AG08396 (cell line): ENCODE measurements around the gene ALKAL2.
A peak's percentile ranks its signal among the peaks of the same experiment; 100 is the strongest.

ENCODE experiments used
- DNase-seq: peaks from one replicate; pipeline ENCODE4 v3.0.0; 2012; ENCODE audit warnings: low spot score, mixed read lengths

ALKAL2 gene

DNA sequence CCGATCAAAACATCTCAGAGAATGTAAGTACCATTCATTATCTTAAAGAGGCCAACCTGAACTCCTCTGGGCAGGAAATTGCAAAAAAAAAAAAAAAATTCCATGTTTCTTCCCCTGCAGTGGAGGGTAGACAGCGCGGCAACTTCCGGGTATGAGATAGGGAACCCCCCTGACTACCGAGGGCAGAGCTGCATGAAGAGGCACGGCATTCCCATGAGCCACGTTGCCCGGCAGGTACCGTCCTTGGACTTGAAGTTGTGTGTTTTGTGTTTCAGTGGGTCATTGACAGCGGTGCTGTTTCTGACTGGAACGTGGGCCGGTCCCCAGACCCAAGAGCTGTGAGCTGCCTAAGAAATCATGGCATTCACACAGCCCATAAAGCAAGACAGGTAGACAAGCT, 16.0 kb downstream of the ALKAL2 start:
- no peak for DNase-seq

DNA sequence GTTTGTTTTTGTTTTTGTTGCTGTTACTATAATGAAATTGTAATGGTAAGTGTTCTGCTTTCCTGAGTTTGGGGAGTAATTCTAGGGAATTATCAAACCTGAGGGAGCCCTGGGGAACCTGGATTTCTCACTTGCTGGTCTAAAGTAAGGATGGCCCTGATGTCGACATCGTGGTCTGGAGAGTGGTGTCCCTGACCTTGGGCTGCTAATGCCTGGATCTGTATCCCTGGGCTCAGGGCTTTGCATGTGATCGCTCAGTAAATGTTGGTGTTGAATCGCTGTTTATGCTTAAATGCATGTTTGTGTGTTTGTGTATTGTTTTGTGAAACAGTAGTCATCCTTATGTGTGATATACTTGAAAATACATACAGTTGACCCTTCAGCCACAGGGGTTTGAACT, 17.0 kb downstream of the ALKAL2 start:
- DNase-seq = no peak

DNA sequence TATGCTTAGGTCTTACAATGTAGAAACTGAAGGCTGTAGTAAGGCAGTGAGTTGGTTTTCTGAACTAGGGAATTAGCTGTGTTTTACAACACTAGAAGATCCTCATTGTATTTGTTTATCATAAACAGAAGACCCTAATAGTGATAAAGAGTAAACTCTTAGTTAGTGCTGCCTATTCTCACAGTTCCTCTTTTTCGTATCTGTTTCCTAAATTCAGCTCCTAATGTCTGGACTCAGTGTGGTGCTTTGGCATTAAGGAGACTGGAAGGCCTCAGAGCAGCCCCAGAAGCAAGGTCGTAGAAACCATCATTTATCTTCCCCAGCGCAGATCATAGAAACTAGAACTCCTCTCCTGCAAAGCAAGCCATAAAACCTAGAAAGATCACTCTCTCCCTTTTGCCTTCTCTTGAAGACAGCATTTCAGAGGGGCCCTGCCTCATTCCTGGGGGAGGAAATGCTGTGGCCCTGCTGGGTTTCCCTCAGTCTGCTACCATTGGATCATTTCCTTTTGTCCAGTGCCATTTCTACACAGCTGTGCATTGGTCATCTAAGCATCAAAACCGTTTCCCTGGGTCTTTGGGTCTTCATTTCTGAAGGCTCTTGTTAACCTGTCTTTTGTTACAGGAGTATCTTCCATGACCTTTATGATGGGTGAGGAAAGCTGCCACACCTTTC, 18.4 kb downstream of the ALKAL2 start:
- DNase-seq = no peak

DNA sequence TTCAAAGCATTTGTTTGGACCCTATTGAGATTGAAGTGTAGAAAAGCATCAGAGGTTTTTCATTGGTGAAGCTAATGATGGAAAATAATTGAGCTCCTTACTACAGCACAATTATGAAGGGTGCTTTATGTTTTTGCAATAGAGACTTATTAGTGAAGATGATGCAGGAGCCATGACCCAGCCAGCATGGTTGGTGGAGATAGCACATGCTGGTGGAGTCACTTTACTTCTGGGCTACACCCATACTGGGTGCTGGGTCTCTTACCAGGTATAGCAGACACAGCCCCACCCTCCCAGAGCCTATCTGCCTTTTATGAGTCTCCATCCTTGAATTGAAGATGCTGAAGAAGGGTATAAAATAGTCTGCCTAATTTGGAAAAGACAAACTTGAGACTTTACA, 19.6 kb downstream of the ALKAL2 start:
- no peak for DNase-seq

DNA sequence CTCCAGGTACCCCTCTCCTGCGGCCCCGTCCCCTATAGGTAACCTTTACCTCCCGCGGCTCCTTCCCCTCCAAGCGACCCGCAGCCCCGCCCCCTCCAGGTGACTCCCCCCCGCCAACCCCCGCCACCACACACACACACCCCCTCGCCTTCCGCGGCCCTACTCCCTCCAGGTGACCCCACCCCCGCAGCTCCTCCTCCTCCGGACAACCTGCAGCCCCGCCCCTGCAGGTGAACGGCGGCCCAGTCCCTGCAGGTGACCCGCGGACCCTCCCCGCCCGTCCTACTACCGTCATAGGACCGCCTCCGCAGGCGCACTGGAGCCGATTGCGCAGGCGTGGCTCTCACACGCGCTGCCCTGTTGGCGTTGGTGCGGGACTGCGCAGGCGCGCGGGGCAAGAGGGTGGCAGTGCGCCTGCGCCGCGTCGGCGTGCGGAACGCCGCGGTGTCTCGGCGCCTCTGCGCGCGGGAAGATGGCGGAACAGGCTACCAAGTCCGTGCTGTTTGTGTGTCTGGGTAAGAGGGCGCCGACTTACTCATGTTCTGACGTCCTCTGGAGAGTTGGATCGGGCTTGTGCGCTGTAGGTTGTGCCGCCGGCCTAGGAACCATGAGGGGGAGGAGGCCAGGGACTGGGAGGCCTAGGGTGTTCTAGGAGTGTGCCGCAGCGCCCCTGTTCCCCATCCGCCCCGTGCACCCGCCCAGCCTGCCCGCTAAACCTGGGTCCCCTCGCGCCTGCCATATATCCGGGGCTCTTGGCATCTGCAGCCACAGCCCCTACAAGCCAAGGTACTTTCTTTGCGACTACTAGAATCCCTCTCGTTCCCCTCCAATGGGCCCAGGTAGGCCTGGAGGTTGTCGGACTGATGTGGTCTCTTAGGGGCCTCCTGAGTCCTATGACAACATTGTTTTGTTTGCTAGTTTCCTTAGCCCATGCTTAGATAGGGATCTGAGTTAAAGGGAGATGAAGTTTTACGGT, 23.1 kb downstream of the ALKAL2 start, which contains the start of gene ACP1:
ACP1 (plus strand) TSS at position 455 of the 976 bp plus-strand sequence; CDS start at position 473, 18 bp downstream.
- peak; percentile 99 for DNase-seq

DNA sequence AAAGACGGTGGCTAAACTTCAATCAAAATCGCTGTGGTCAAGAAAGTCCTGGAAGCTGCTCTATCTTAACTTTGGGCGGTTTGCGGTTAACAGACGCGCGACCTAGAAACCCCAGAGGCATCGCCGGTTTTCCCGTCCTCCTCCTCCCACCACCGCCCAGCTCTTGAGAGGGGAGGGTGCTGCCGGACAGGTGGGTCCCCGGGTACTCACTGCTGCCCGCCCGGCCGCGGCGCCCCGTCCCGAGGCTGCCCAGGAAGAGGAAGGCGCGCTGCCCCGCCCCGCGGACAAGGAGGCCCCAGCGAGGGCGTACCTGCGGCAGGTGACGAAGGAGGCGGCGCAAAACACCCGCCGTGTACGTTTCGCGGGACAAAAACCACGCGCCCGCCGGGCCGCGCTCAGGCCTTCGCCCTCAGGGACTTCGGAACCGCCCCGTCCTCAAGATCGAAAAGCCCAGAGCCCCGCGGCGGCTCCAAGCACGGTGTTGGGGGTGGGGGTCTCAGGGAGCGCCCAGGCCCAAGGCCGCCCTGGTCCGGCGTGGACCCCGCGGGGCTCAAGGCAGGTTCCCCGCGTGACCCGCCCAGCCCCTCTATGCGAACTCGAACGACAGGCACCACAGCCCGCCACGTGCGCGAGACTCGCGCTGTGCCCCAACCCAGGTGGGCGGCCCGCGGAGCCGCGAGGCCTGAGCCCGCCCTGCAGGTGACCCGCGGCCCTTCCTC, 24.0 kb downstream of the ALKAL2 start, which contains the start of gene SH3YL1:
SH3YL1 (minus strand) TSS at position 259 of the 719 bp plus-strand sequence; CDS start at position 211, 48 bp downstream.
- DNase-seq = peak; percentile 35

DNA sequence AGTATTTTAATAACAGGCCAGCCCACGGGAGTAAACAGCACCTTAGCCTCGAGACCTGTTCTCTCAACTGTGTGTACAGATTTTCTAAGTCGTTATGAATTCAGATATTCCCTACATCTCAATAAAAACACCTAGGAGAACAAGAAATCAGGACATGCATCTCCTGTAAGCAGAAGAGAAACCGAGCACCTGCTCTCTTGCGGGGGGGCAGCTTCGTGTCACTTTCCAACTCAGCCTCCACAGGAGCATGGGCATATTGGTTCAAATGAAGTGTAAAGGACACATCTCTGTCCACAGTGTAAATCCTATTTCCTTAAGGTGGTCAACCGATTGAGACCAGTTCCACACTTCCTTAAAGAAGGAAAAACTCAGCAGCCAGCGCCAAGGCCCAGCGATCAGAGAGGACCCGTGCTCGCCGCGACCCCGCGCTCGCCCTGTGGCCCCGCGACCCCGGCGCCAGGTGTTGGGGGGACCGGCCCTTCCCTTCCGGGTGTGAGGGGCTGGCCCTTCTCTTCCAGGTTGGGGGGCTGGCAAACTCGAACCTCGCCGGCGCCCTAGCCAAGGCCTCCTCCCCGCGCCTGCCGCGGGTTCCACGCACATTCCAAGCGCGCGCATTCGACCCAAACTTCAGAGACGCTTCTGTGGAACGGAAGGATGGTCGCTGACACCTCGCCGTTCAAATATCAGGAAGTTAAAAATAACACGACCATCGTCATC, 24.7 kb downstream of the ALKAL2 start:
- DNase-seq = no peak

DNA sequence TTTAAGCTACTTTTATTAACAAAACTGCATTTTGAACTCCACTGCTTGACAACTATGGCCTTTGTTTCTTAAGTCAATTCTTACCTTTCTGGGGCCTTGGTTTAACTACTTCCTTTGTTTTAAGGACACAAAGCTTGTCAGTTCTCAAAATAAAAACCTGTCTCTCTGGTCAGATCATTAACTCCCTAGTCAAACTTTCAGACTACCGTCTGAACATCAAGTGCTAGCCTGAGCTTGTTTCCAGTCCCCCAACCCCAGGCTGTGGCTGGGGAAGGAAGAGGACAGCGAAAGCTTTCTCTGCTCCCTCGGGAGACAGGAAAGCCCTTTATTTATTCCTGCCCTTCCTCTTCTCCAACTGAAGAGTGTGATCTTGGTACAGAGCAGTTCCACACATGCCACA, 25.8 kb downstream of the ALKAL2 start:
- no peak for DNase-seq

DNA sequence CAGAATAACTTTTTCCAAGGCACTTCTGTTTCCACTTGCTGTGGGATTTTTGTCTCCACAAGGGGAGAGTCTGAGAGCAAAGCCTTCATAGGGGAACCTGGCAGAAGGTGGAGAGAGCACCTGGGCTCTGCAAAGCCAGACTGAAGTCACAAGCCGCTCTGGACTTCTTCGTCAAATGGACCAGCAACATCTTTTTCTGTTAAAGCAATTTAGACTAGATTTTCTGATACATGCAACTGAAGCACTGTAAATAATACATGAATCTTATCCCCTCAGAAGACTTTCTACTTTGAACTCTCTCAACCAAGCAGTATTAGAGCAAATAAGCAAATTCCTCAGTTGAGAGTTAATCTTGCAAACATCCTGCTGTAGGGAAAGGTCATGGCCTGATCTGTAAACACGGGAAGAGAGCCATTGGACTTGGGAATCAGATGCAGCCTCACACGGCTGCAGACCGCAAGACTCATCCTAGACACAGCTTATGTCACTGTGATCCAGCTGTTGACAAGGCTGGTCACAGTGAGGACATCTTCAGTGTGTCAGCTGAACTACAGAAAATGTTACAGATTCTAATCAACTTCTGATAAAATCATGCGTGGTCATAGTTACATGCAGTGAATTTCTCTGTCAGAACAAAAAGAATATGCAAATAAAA, 27.3 kb downstream of the ALKAL2 start:
- DNase-seq = peak; percentile 61

DNA sequence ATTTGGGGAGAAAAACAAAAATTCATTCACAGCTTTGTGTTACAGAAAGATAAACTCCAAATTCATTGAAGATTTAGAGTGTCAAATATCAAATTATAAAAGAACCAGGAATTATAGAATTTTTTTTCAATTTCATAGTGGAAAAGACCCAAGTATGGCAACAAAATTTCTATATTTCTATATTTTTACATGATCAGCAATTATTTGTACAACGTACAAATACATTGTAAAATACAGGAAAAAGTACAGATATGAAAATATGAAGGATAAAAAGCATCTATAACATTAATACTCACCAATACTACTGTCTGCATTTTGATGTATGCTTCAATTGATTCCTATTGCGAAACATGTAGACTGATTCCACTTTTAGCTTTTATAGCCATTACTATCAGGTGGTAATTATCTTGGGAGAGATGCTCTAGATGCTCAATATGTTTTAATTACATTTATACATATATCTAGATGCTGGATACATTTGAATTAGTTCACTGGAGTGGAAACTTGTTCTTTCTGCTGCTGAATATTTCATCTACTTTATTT, 28.0 kb downstream of the ALKAL2 start:
- no peak for DNase-seq

DNA sequence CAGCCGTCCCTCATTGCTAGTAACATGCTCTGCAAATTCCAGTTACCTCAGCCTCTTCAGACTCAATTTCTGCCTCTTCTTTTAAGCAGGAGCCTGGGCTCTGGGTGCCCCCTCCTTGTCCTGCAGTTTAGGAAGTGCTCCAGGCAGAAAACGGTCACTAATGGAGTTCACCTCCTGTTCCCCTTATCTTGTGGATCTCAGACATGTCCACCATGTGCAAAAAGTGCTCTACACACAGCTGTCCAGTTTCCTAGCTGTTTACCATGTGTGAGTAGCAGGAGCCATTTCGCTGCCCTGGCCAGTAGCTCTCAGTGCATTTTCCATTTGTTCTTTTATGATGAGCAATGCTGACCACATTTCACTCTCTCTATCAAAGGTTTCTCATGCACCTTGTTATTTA, 29.0 kb downstream of the ALKAL2 start:
- no peak for DNase-seq

DNA sequence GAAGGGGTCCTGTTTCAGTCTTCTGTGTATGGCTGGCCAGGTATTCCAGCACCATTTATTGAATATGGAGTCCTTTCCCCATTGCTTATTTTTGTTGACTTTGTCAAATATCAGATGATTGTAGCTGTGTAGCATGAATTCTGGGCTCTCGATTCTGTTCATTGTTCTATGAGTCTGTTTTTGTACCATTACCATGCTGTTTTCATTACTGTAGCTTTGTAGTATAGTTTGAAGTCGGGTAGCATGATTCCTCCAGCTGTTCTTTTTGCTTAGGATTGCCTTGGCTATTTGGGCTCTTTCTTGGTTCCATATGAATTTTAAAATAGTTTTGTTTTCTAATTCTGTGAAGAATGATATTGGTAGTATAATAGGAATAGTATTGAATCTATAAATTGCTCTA, 30.0 kb downstream of the ALKAL2 start:
- DNase-seq = no peak

DNA sequence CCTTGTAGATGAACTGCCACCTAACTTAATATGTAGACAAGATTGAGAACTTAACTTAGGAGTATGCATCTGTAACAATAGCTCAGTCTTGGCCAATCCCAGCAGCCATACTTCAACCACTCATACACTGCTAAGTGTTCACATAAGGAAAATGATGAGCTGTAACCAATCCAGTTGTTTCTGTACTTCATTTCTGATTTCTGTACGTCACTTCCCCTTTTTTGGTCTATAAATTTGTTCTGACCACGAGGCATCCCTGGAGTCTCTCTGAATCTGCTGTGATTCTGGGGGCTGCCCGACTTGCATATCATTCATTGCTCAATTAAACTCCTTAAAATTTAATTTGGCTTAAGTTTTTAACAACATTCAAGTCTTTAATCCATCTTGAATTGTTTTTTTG, 30.5 kb downstream of the ALKAL2 start:
- DNase-seq = no peak

DNA sequence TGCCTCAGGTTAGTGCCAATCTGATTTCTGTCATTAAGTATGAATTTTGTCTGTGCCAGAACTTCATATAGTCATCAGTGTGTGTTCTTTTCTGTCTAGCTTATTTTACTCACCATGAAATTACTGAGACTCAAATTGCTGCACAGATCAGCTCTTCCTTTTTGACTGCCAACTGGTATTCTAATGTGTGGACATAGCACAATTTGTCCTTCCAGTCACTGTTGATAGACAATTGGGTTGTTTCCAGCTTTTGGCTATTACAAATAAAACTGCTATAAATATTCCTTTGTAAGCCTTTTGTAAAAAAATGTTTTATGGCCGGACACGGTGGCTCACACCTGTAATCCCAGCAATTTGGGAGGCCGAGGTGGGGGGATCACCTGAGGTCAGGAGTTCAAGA, 31.8 kb downstream of the ALKAL2 start:
- no peak for DNase-seq

DNA sequence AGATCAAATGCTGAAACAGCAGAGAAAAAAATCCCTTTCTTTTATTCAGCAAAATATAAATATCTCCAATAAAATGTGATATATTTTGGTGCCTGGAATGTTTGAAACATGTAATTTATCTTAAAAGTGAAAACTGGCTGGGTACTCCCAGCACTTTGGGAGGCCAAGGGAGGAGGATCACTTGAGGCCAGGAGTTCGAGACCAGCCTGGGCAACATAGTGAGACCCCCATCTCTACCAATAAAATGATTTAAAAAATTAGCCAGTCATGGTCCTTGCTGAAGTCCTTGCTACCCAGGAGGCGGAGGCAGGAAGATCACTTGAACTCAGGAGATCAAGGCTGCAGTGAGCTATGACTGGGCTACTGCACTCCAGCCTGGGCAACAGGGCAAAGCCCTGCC, 32.7 kb downstream of the ALKAL2 start:
- no peak for DNase-seq

DNA sequence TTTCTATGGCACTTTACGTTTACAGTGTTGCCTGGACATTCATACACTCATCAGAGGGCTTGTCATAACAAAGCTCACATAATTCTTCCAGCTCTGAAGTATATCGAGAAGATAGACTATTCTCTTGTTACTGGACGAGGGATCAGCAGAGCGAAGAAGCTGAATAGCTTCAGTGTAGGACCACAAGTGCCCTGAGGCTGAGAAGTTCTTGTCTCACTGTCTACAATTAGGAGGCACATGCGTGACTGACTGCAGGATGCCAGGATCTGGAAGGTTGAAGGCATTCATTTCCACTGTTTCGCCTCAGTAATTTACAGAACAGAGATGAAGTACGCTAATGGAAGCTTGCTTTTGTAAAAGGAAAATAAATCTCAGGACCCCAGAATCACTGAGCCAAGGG, 33.6 kb downstream of the ALKAL2 start:
- no peak for DNase-seq

DNA sequence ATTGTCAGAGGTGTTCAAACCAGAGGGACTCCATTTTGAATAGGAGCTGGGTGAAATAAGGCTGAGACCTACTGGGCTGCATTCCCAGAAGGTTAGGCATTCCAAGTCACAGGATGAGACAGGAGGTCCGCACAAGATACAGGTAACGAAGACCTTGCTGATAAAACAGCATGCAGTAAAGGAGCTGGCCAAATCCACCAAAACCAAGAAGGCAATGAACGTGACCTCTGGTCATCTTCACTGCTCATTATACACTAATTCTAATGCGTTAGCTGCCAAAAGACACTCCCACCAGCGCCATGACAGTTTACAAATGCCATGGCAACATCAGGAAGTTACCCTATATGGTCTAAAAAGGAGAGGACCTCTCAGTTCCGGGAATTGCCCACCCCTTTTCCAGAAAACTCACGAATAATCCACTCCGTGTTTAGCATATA, 34.7 kb downstream of the ALKAL2 start:
- no peak for DNase-seq

DNA sequence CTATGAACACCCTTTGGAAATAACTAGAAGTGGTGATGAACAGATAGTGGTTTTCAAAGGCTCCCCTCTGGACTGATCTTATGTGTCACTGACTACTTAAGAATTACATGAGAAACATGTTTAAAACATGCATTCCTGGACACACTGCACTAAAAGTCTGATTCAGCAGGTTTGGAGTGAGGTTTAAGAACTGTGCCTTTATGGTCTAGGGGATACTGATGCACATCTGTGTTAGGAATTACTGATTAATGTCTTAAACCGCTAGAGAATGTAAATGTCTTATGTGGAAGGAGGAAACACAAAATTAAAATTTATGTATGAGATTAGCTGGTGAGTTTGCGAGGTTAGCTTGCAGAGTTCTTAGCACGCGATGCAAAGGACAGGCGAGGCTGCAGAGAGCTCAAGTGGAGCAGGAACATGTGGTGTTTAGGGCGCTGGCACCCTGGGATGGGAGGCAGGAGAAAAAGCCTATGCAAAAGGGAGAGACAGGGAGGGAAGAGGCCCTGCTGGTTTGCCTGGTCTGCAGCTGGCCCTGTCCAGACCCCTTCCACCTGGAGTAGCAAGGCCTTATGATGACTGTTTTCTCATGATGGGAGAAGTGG, 35.8 kb downstream of the ALKAL2 start:
- no peak for DNase-seq

DNA sequence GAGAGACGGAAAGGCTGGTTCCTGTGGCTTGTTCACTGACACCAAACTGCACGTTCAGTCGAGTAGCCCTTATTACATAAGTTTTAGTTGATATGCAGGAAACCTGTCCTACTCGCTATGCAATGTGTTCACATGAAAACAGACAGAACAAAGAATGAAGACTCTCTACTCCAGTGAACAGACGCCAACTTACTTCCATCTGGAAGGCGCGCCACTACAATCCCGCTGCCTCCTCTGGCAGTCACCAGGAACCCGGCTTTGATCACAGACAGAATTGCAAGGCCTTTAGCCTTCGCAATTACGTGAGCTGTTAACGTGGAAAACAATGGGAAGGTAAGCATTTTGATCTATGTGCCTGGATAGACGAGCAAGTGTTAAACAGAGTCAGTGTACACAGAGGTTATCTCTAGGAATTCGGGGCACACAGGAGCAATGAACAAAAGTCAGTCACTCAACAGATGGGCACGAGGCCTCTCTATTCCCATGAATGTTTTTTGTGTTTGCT, 38.3 kb downstream of the ALKAL2 start:
- no peak for DNase-seq

DNA sequence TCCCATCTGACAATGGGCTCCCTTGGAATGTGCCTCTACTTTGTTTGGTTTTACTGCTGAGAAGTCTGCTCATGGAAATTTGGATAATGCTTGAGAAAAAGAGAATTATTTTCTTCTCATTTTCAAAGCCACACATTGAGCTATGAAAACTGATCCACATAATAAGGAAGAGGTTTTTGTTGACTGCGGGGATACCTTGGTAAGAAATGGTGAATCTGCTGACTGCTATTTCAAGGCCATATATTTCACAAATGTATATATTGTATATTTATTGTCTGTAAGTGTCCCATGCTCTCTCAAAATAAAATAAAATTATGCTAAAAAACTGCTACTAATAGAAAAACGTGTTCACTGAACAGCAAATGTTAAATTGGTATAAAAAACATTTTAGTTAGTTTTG, 39.2 kb downstream of the ALKAL2 start:
- no peak for DNase-seq
